Activated CD8-positive, alpha-beta memory T cell treated with anti-CD3 and anti-CD28 coated beads, Interleukin-2, amount 50 U/mL, for 48 hours (primary cell): ENCODE data around the gene TDRD15.
"Not testable (repeated sequence)": the region's sequence is repeated elsewhere in the genome, so short reads cannot be mapped to it uniquely, and the experiment has no call there.

Experiments used
- DNase-seq: peaks from one replicate; pipeline ENCODE4 v3.0.0-alpha.2; 2020

Gene TDRD15

GRCh38 chr2:21123473-21124393 is at the start of gene TDRD15:
TDRD15 (plus strand) TSS chr2:21123968; CDS start chr2:21137468, 13,500 bp downstream.
- no peak for DNase-seq

GRCh38 chr2:21078296-21078695 is 45.5 kb upstream of the TDRD15 start:
- no peak for DNase-seq

- no peak for DNase-seq
Measured at GRCh38 chr2:21083482-21083881, 40.3 kb upstream of the TDRD15 start.

- DNase-seq: no peak
Measured at GRCh38 chr2:21084401-21084800, 39.4 kb upstream of the TDRD15 start.

- no peak for DNase-seq
Measured at GRCh38 chr2:21092308-21092869, 31.4 kb upstream of the TDRD15 start.

GRCh38 chr2:21095178-21095577 is 28.6 kb upstream of the TDRD15 start:
- no peak for DNase-seq

- DNase-seq: no peak
Measured at GRCh38 chr2:21095714-21096113, 28.1 kb upstream of the TDRD15 start.

- no peak for DNase-seq
Measured at GRCh38 chr2:21096458-21096857, 27.3 kb upstream of the TDRD15 start.

- no peak for DNase-seq
Measured at GRCh38 chr2:21097331-21097730, 26.4 kb upstream of the TDRD15 start.

GRCh38 chr2:21098294-21098693 is 25.5 kb upstream of the TDRD15 start:
- no peak for DNase-seq

GRCh38 chr2:21099281-21099907 is 24.4 kb upstream of the TDRD15 start:
- DNase-seq: no peak

- DNase-seq: not testable (repeated sequence)
Measured at GRCh38 chr2:21101514-21102155, 22.1 kb upstream of the TDRD15 start.

- DNase-seq: no peak
Measured at GRCh38 chr2:21102356-21102755, 21.4 kb upstream of the TDRD15 start.

- no peak for DNase-seq
Measured at GRCh38 chr2:21103274-21103891, 20.4 kb upstream of the TDRD15 start.

GRCh38 chr2:21104030-21104660 is 19.6 kb upstream of the TDRD15 start:
- DNase-seq: no peak

GRCh38 chr2:21111012-21111411 is 12.8 kb upstream of the TDRD15 start:
- no peak for DNase-seq

GRCh38 chr2:21117688-21118087 is 6.1 kb upstream of the TDRD15 start:
- DNase-seq: no peak

GRCh38 chr2:21118302-21118920 is 5.4 kb upstream of the TDRD15 start:
- DNase-seq: no peak

- no peak for DNase-seq
Measured at GRCh38 chr2:21131861-21132260, 8.1 kb downstream of the TDRD15 start.

- DNase-seq: no peak
Measured at GRCh38 chr2:21135585-21135984, 11.8 kb downstream of the TDRD15 start.

- no peak for DNase-seq
Measured at GRCh38 chr2:21142149-21142548, 18.4 kb downstream of the TDRD15 start.

GRCh38 chr2:21146638-21147037 is 22.9 kb downstream of the TDRD15 start:
- DNase-seq: no peak
